ENCODE measurements around the gene RMC1. TPM values are rescaled to one million over a fixed set of nuclear protein-coding genes. Genes with fewer than 3 reads are reported as not detected.

The RMC1 gene
- total and polyA plus RNA-seq, 2 of the 13 experiments (the other 11 are each of a cell fraction or from before 2014, with no cell fraction given), result 9.4 to 19.5 TPM

GRCh38 chr18:23556145-23556780 lies 53.0 kb downstream of the RMC1 start (continued):
- TF ChIP-seq ZNF639 (CRISPR knock-in tag; conservative IDR thresholded peaks at IDR 0.05) (0 out of 2 replicates have a peak, but pooled peaks have one; percentile 38), ARNTL (CRISPR knock-in tag; IDR thresholded peaks at IDR 0.05) (peak; percentile 80), STAT6 (CRISPR knock-in tag; IDR thresholded peaks at IDR 0.05; ENCODE audit: borderline replicate concordance) (peak; percentile 47; the same call in 1 of the 2 replicates), FOXP1 (IDR thresholded peaks at IDR 0.05) (no peak), FOXP1 (CRISPR knock-in tag; IDR thresholded peaks at IDR 0.05) (peak; percentile 75), GATAD2A (CRISPR knock-in tag; IDR thresholded peaks at IDR 0.05) (peak; percentile 98), ZNF326 (CRISPR knock-in tag; IDR thresholded peaks at IDR 0.05; ENCODE audit: borderline replicate concordance) (no peak), ZBTB14 (CRISPR knock-in tag; IDR thresholded peaks at IDR 0.05) (no peak), RFX1 (IDR thresholded peaks at IDR 0.05) (no peak), SAP130 (CRISPR knock-in tag; IDR thresholded peaks at IDR 0.05; ENCODE audit: low read depth) (peak; percentile 92), ZNF800 (CRISPR knock-in tag; IDR thresholded peaks at IDR 0.05) (peak; percentile 54), FOXA1 (IDR thresholded peaks at IDR 0.05) (no peak), FOXA1 (CRISPR knock-in tag; IDR thresholded peaks at IDR 0.05) (peak; percentile 62), MTA1 (CRISPR knock-in tag; IDR thresholded peaks at IDR 0.05; ENCODE audit: borderline replicate concordance) (peak; percentile 88), ATF4 (CRISPR knock-in tag; IDR thresholded peaks at IDR 0.05) (0 out of 4 replicates have a peak, but pooled peaks of 1 of the 2 experiments have one; percentile 49), ZNF607 (CRISPR knock-in tag; IDR thresholded peaks at IDR 0.05; ENCODE audit: borderline replicate concordance) (no peak), THRA (CRISPR knock-in tag; IDR thresholded peaks at IDR 0.05; ENCODE audit: borderline replicate concordance) (peak; percentile 86; the same call in 1 of the 2 replicates), ZNF766 (CRISPR knock-in tag; IDR thresholded peaks at IDR 0.05; ENCODE audit: borderline replicate concordance) (0 out of 2 replicates have a peak, but pooled peaks have one; percentile 71), ISL2 (CRISPR knock-in tag; IDR thresholded peaks at IDR 0.05) (peak; percentile 88), TFAP4 (IDR thresholded peaks at IDR 0.05; ENCODE audit: borderline replicate concordance, low read depth) (peak; percentile 44; the same call in 1 of the 2 replicates)

Data from HepG2 (cell line).